Measurements from ENCODE around the gene MSANTD3.
A peak's percentile ranks its signal among the peaks of the same experiment; 100 is the strongest.
"Not testable (repeated sequence)": the region's sequence is repeated elsewhere in the genome, so short reads cannot be mapped to it uniquely, and the experiment has no call there.

The MSANTD3 gene

DNA sequence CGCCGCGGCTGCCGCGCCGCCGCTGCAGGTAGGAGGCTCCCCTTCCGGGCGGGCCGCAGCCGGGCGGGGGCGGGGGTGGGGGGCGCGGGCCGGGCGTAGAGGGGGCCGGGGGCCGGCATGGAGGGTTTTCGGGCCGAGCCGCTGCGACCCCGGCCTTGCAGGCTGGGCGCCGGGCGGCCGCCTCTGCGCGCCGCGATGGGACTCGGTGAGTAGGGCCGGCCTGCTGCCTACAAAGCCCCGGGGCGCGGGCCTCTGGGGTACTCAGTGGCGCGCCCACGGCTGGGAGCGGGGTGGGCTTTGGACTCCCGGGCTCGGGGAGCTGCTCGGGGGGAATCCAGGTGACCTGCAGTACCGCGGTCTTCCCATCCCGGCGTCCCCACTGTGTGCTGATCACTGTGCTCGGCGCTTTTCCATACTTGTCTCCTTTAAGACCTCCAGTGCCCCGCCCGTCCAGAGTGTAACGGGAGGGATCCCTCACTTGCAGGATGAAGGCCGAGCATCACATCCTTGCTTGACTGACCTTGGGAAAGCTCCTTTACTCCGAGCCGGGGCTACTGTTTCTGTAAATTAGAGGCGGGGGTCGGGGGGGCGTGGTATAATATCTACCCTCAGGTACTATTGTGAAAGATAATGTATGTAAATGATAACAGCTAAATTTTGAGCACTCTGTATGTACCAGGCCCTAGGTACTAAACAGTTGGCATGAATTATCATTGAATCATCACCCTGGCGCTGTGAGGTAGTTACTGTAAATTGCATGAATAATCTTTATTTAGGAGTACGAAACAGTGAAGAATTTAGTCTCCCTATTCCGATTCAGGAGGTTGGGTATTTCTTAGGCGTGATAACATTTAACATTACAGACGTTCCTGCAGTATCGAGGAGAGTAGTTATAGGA is 672 bp downstream of the MSANTD3 start:
- Histone ChIP-seq H3K27me3 (ENCODE audit: control insufficient read depth in 2 of 2, insufficient read depth in 2 of 2, low read length in 2 of 2) (no peaks in the 10 kb centered on the region), H3K9ac (ENCODE audit: low read depth in 1 of 2, low read length in 2 of 2) (peak overlapping the region; percentile 66 to 69), H3K36me3 (ENCODE audit: control insufficient read depth in 2 of 2, insufficient read depth in 2 of 2, low read length in 2 of 2) (no peaks in the 10 kb centered on the region), H3K4me3 (ENCODE audit: low read length in 2 of 2) (peak overlapping the region; percentile 70 to 82), H3K4me1 (ENCODE audit: control insufficient read depth in 2 of 2, insufficient read depth in 2 of 2, low read length in 2 of 2) (peaks cover 0 to 10% of the 10 kb centered on the region in 2 donors), H3K27ac (ENCODE audit: low read depth in 2 of 2, low read length in 2 of 2) (peak overlapping the region; percentile 48 to 57), H3K9me3 (ENCODE audit: control insufficient read depth in 2 of 2, low read length in 2 of 2) (no peaks in the 10 kb centered on the region)

DNA sequence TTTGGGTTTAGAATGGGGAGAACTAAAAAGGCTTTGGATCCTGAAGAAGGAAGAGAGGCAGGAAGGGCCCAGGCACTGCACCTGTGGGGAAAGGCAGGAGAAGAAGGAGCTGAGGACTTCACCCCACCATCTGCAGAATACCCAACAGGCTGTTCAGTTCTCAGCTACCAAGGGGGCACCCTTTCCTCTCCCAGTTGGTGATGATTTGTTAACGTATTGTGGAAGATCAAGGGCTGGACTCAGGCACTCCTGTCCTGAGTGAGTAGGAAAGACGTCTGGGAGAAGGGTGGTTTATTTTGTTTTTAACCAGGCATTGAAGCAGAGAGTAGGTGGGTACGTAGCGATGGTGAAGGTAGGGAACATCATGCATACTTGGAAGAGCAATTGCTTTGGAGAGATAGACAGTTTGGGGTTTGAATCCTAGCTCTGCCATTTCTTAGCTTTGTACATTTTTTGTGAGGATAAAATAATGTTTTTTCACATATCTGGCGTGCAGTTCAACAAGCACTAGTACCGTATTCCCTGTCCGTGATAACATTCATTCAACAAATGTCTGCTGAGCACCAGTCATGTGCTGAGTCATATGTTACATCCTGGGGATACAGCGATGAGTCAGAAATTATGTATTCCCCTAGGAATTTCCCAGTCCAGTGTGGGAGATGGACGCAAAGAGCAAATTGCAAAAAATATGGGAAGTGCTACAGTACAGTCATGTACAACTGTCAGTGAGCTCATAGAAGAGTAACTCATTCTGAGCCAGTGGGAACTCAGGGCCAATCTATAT is 2.1 kb downstream of the MSANTD3 start:
- no peak overlapping the region for H3K9ac ChIP-seq (ENCODE audit: low read depth in 1 of 2, low read length in 2 of 2)
- H3K4me3 ChIP-seq (ENCODE audit: low read length in 2 of 2): no peak overlapping the region
- H3K27me3 ChIP-seq (ENCODE audit: control insufficient read depth in 2 of 2, insufficient read depth in 2 of 2, low read length in 2 of 2): no peaks in the 10 kb centered on the region
- H3K4me1 ChIP-seq (ENCODE audit: control insufficient read depth in 2 of 2, insufficient read depth in 2 of 2, low read length in 2 of 2): peaks cover 0 to 10% of the 10 kb centered on the region in 2 donors
- H3K27ac ChIP-seq (ENCODE audit: low read depth in 2 of 2, low read length in 2 of 2): peak overlapping the region in 1 of 2 donors; percentile 12
- no peaks in the 10 kb centered on the region for H3K36me3 ChIP-seq (ENCODE audit: control insufficient read depth in 2 of 2, insufficient read depth in 2 of 2, low read length in 2 of 2)
- H3K9me3 ChIP-seq (ENCODE audit: control insufficient read depth in 2 of 2, low read length in 2 of 2): no peaks in the 10 kb centered on the region

DNA sequence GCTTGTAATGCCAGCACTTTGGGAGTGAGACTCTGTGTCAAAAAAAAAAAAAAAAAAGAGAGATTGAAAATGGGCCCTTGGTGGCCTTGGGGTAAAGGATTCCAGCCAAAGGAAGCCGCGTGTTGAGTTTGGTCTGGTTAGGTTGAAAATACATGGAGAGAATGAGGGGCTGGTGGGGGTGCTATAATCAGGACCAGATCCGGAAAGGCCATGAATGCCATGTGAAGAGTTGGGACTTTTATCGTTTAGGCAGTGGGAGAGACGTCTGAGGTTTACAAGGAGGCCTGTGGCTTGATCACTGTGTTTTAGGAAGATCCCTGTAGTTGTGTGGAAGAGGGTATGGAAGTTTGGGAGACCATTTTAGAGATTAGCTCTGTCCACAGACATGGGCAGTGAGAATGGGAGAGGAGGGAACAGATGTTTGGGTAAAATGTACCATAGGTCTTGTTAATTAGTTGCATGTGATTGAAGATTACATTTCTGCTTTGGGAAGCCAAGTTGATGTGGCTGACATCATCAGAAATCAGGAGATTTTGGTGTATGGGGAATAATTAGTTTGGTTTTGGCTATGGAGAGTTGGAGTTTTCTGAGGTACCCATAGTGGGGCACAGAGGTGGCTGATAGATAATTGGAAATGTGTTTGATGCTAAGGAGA is 3.5 kb downstream of the MSANTD3 start:
- Histone ChIP-seq H3K9ac (ENCODE audit: low read depth in 1 of 2, low read length in 2 of 2) (no peak overlapping the region), H3K9me3 (ENCODE audit: control insufficient read depth in 2 of 2, low read length in 2 of 2) (no peaks in the 10 kb centered on the region), H3K36me3 (ENCODE audit: control insufficient read depth in 2 of 2, insufficient read depth in 2 of 2, low read length in 2 of 2) (no peaks in the 10 kb centered on the region), H3K4me3 (ENCODE audit: low read length in 2 of 2) (no peak overlapping the region), H3K4me1 (ENCODE audit: control insufficient read depth in 2 of 2, insufficient read depth in 2 of 2, low read length in 2 of 2) (peaks cover 0 to 10% of the 10 kb centered on the region in 2 donors), H3K27me3 (ENCODE audit: control insufficient read depth in 2 of 2, insufficient read depth in 2 of 2, low read length in 2 of 2) (no peaks in the 10 kb centered on the region), H3K27ac (ENCODE audit: low read depth in 2 of 2, low read length in 2 of 2) (no peak overlapping the region)

DNA sequence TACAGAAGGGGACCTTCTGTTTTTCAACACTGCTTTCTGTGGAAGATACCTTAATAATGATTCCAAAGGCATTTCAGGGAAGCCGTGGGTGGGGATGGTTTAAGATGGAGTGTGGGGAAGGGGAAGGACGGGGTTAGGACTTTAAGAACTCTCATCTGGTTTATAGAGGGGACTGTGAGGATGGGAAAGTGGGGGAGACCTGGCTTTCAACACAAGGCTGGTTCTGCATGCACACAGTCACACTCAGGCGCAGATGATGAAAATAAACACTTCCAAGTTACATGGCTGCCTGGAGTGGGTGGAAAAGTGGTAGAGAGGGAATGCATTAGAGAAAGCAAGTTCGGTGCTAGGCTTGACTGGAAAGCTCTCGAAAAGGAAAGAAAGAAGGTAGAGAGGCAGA is 4.9 kb downstream of the MSANTD3 start:
- Histone ChIP-seq H3K27me3 (ENCODE audit: control insufficient read depth in 2 of 2, insufficient read depth in 2 of 2, low read length in 2 of 2) (no peaks in the 10 kb centered on the region), H3K36me3 (ENCODE audit: control insufficient read depth in 2 of 2, insufficient read depth in 2 of 2, low read length in 2 of 2) (no peaks in the 10 kb centered on the region), H3K9ac (ENCODE audit: low read depth in 1 of 2, low read length in 2 of 2) (no peak overlapping the region), H3K4me1 (ENCODE audit: control insufficient read depth in 2 of 2, insufficient read depth in 2 of 2, low read length in 2 of 2) (peaks cover 0 to 6% of the 10 kb centered on the region in 2 donors), H3K4me3 (ENCODE audit: low read length in 2 of 2) (no peak overlapping the region), H3K27ac (ENCODE audit: low read depth in 2 of 2, low read length in 2 of 2) (no peak overlapping the region), H3K9me3 (ENCODE audit: control insufficient read depth in 2 of 2, low read length in 2 of 2) (no peaks in the 10 kb centered on the region)

DNA sequence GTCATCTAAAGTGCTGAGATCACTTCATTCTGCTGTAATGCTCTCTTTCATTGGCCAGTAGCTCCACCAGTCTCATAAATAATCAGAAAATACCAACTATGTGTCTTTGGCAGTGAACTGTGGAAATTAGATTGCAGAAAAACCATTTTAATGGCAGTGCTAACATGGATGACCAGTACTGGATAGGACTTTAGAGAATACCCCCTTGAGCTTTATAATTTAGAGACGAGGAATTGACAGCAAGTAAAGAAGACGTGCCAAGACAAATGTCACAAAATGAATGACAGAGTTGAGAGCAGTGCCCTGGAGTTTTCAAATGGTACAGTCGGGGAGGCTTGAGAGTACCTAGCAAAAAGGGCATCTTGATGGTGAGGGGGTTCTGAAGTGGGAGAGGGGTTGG is 5.8 kb downstream of the MSANTD3 start:
- H3K27ac ChIP-seq (ENCODE audit: low read depth in 2 of 2, low read length in 2 of 2): no peak overlapping the region
- H3K9ac ChIP-seq (ENCODE audit: low read depth in 1 of 2, low read length in 2 of 2): no peak overlapping the region
- H3K9me3 ChIP-seq (ENCODE audit: control insufficient read depth in 2 of 2, low read length in 2 of 2): no peaks in the 10 kb centered on the region
- H3K36me3 ChIP-seq (ENCODE audit: control insufficient read depth in 2 of 2, insufficient read depth in 2 of 2, low read length in 2 of 2): no peaks in the 10 kb centered on the region
- no peaks in the 10 kb centered on the region for H3K27me3 ChIP-seq (ENCODE audit: control insufficient read depth in 2 of 2, insufficient read depth in 2 of 2, low read length in 2 of 2)
- H3K4me1 ChIP-seq (ENCODE audit: control insufficient read depth in 2 of 2, insufficient read depth in 2 of 2, low read length in 2 of 2): peaks cover 0 to 6% of the 10 kb centered on the region in 2 donors
- no peak overlapping the region for H3K4me3 ChIP-seq (ENCODE audit: low read length in 2 of 2)

DNA sequence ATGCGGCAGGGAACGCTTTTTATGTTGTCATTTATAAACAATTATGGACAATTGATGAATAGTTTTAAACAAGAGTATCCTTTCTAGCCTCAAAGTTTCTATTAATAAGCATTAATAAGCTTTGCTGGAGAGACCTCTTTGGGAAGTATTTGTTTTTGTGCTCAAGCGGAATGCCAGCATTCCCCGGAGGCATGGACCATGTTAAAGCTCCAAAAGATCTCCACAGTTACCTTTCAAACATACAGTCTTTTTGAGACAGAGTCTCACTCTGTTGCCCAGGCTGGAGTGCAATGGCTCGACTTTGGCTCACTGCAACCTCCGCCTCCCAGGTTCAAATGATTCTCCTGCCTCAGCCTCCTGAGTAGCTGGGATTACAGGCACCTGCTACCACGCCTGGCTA is 9.6 kb downstream of the MSANTD3 start:
- Histone ChIP-seq H3K4me1 (ENCODE audit: control insufficient read depth in 2 of 2, insufficient read depth in 2 of 2, low read length in 2 of 2) (no peaks in the 10 kb centered on the region), H3K4me3 (ENCODE audit: low read length in 2 of 2) (no peak overlapping the region), H3K9me3 (ENCODE audit: control insufficient read depth in 2 of 2, low read length in 2 of 2) (no peaks in the 10 kb centered on the region), H3K27me3 (ENCODE audit: control insufficient read depth in 2 of 2, insufficient read depth in 2 of 2, low read length in 2 of 2) (no peaks in the 10 kb centered on the region), H3K9ac (ENCODE audit: low read depth in 1 of 2, low read length in 2 of 2) (no peak overlapping the region), H3K27ac (ENCODE audit: low read depth in 2 of 2, low read length in 2 of 2) (no peak overlapping the region), H3K36me3 (ENCODE audit: control insufficient read depth in 2 of 2, insufficient read depth in 2 of 2, low read length in 2 of 2) (no peaks in the 10 kb centered on the region)

DNA sequence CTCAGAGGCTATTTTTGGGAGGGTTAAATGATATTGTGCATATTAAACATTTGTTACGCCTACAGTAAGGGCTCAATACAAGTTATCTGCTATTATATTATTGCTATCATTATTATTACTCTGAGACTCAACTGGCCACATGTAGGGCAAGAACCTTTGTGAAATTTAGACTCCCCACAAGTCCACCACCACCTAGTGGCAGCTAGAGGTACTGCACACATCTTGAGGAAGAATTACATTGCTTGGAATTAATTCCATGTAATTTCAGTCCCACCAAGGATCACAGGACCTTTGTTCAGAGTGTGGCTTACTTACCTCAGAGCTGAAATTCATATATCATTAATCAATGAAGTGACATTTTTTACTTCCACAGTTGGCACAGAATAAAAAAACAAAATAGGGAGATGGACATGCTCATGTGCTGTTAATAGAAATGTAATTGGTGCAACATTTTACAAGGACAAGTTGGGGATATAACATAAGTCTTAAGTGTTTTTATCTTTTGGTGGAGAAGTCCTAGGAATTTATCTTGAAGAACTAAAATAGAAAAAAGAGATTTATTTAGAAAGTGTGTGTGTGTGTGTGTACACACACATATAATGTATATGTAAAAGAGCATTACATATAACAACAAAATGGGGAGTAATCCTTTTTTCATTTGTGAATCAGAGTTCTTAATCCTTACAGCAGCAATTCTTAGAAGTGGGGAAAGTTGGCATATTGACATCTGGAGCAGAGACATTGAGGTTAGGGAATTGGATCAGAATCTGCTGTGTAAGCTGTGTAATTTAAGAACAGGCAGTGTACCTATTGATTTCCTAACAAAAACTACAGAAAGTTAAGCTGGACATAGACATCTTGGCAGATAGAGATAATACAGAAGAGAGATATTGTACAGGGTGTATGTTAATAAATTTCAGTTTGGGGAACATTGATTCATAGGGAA is 11.2 kb downstream of the MSANTD3 start:
- no peak overlapping the region for H3K27ac ChIP-seq (ENCODE audit: low read depth in 2 of 2, low read length in 2 of 2)
- no peaks in the 10 kb centered on the region for H3K9me3 ChIP-seq (ENCODE audit: control insufficient read depth in 2 of 2, low read length in 2 of 2)
- no peaks in the 10 kb centered on the region for H3K36me3 ChIP-seq (ENCODE audit: control insufficient read depth in 2 of 2, insufficient read depth in 2 of 2, low read length in 2 of 2)
- no peaks in the 10 kb centered on the region for H3K4me1 ChIP-seq (ENCODE audit: control insufficient read depth in 2 of 2, insufficient read depth in 2 of 2, low read length in 2 of 2)
- H3K9ac ChIP-seq (ENCODE audit: low read depth in 1 of 2, low read length in 2 of 2): no peak overlapping the region
- no peak overlapping the region for H3K4me3 ChIP-seq (ENCODE audit: low read length in 2 of 2)
- H3K27me3 ChIP-seq (ENCODE audit: control insufficient read depth in 2 of 2, insufficient read depth in 2 of 2, low read length in 2 of 2): no peaks in the 10 kb centered on the region

DNA sequence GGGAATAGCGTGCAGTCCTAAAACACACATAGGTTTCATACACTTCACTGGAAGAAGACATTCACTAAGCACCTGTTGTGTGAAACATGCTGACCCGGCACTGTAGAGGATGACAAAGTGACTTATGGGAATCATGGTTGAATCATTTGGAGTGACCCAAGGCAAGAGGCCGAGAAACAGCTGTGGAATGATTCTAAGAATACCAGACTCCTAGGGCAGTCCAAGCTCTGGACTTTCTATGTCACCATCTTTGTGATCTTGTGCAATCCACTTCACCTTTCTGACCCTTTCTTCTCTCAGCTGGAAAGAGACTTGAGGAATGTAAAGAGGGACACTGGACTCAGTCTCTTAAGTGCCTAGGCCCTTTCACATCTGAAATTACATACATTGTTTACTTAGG is 13.1 kb downstream of the MSANTD3 start:
- Histone ChIP-seq H3K27me3 (ENCODE audit: control insufficient read depth in 2 of 2, insufficient read depth in 2 of 2, low read length in 2 of 2) (no peaks in the 10 kb centered on the region), H3K9ac (ENCODE audit: low read depth in 1 of 2, low read length in 2 of 2) (no peak overlapping the region), H3K9me3 (ENCODE audit: control insufficient read depth in 2 of 2, low read length in 2 of 2) (no peaks in the 10 kb centered on the region), H3K4me3 (ENCODE audit: low read length in 2 of 2) (no peak overlapping the region), H3K36me3 (ENCODE audit: control insufficient read depth in 2 of 2, insufficient read depth in 2 of 2, low read length in 2 of 2) (no peaks in the 10 kb centered on the region), H3K27ac (ENCODE audit: low read depth in 2 of 2, low read length in 2 of 2) (no peak overlapping the region), H3K4me1 (ENCODE audit: control insufficient read depth in 2 of 2, insufficient read depth in 2 of 2, low read length in 2 of 2) (no peaks in the 10 kb centered on the region)

DNA sequence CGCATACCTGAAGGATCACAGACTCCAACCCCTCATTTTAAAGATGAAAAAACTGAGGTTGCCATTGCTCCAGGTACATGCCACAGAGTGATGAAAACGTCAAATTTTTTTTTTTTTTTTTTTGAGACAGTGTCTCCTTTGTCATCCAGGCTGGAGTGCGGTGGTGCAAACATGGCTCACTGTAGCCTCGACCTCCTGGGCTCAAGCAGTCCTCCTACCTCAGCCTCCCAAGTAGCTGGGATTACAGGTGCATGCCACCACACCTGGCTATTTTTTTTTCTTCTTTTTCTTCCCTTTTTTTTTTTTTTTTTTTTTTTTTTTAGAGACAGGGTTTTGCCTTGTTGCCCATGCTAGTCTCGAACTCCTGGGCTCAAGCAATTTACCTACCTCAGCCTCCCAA is 13.5 kb downstream of the MSANTD3 start:
- not testable (repeated sequence) for H3K4me3 ChIP-seq (ENCODE audit: low read length in 2 of 2); H3K27me3 ChIP-seq (ENCODE audit: control insufficient read depth in 2 of 2, insufficient read depth in 2 of 2, low read length in 2 of 2); H3K9me3 ChIP-seq (ENCODE audit: control insufficient read depth in 2 of 2, low read length in 2 of 2); H3K4me1 ChIP-seq (ENCODE audit: control insufficient read depth in 2 of 2, insufficient read depth in 2 of 2, low read length in 2 of 2); H3K36me3 ChIP-seq (ENCODE audit: control insufficient read depth in 2 of 2, insufficient read depth in 2 of 2, low read length in 2 of 2); H3K27ac ChIP-seq (ENCODE audit: low read depth in 2 of 2, low read length in 2 of 2); H3K9ac ChIP-seq (ENCODE audit: low read depth in 1 of 2, low read length in 2 of 2)

Measured in mucosa of rectum (tissue), 2 donors.